ES-I3 (cell line): ENCODE measurements around the gene SMNDC1.

Source experiments
- H3K36me3 ChIP-seq: 2 replicates; pipeline ENCODE4 v1.6.1; 2013; ENCODE audit warnings: mild to moderate bottlenecking, low read length, control low read depth, moderate library complexity; ENCODE audit not compliant: insufficient read depth
- H3K4me1 ChIP-seq: 2 replicates; pipeline ENCODE4 v1.6.1; 2013; ENCODE audit warnings: mild to moderate bottlenecking, control low read depth, low read length; ENCODE audit not compliant: insufficient read depth
- H3K9ac ChIP-seq: 2 replicates; pipeline ENCODE4 v1.6.1; 2013; ENCODE audit warnings: low read depth, mild to moderate bottlenecking, low read length, moderate library complexity
- H3K9me3 ChIP-seq: 2 replicates; pipeline ENCODE4 v1.6.1; 2013; ENCODE audit warnings: mild to moderate bottlenecking, low read length, moderate library complexity; ENCODE audit not compliant: control insufficient read depth, insufficient read depth

The SMNDC1 gene

GRCh38 chr10:110317866-110318850 is 13.4 kb upstream of the SMNDC1 start:
- Histone ChIP-seq H3K4me1 (0 out of 2 replicates have a peak, but pooled peaks cover 7% of the 10 kb centered on the region), H3K36me3 (no peaks in the 10 kb centered on the region), H3K9me3 (peaks cover 5% of the 10 kb centered on the region; the same call in 1 of the 2 replicates), H3K9ac (no peak overlapping the region)

GRCh38 chr10:110313674-110314073 is 9.0 kb upstream of the SMNDC1 start:
- Histone ChIP-seq H3K4me1 (peaks cover 17% of the 10 kb centered on the region), H3K9ac (no peak overlapping the region), H3K36me3 (no peaks in the 10 kb centered on the region), H3K9me3 (no peaks in the 10 kb centered on the region)

- Histone ChIP-seq H3K9ac (no peak overlapping the region), H3K9me3 (no peaks in the 10 kb centered on the region), H3K4me1 (peaks cover 13% of the 10 kb centered on the region), H3K36me3 (no peaks in the 10 kb centered on the region)
Observed at GRCh38 chr10:110312206-110312605, 7.5 kb upstream of the SMNDC1 start.

- Histone ChIP-seq H3K36me3 (no peaks in the 10 kb centered on the region), H3K9me3 (no peaks in the 10 kb centered on the region), H3K4me1 (peaks cover 13% of the 10 kb centered on the region), H3K9ac (no peak overlapping the region)
Observed at GRCh38 chr10:110311357-110311949, 6.7 kb upstream of the SMNDC1 start.

- Histone ChIP-seq H3K9me3 (no peaks in the 10 kb centered on the region), H3K9ac (no peak overlapping the region), H3K4me1 (peaks cover 13% of the 10 kb centered on the region), H3K36me3 (no peaks in the 10 kb centered on the region)
Observed at GRCh38 chr10:110310741-110311140, 6.0 kb upstream of the SMNDC1 start.

- H3K9ac ChIP-seq, result no peak overlapping the region
- peaks cover 19% of the 10 kb centered on the region for H3K4me1 ChIP-seq
- peaks cover under 1% of the 10 kb centered on the region for H3K36me3 ChIP-seq
- no peaks in the 10 kb centered on the region for H3K9me3 ChIP-seq
Observed at GRCh38 chr10:110307805-110308204, 3.1 kb upstream of the SMNDC1 start.

GRCh38 chr10:110306452-110306768 is 1.7 kb upstream of the SMNDC1 start:
- H3K4me1 ChIP-seq, result peaks cover 15% of the 10 kb centered on the region
- peaks cover 15% of the 10 kb centered on the region for H3K36me3 ChIP-seq
- 0 out of 2 replicates have a peak overlapping the region, but pooled peaks have one; percentile 88 for H3K9ac ChIP-seq
- H3K9me3 ChIP-seq, result no peaks in the 10 kb centered on the region

GRCh38 chr10:110305767-110306451 is 1.2 kb upstream of the SMNDC1 start:
- H3K4me1 ChIP-seq, result peaks cover 11% of the 10 kb centered on the region
- no peaks in the 10 kb centered on the region for H3K9me3 ChIP-seq
- peak overlapping the region; percentile 88; the same call in 1 of the 2 replicates for H3K9ac ChIP-seq
- peaks cover 18% of the 10 kb centered on the region for H3K36me3 ChIP-seq

GRCh38 chr10:110304394-110304779 is 333 bp downstream of the SMNDC1 start:
- Histone ChIP-seq H3K9me3 (no peaks in the 10 kb centered on the region), H3K36me3 (peaks cover 25% of the 10 kb centered on the region), H3K4me1 (peaks cover 6% of the 10 kb centered on the region; the same call in 1 of the 2 replicates), H3K9ac (peak overlapping the region; percentile 88)

- H3K4me1 ChIP-seq, result peaks cover 6% of the 10 kb centered on the region; the same call in 1 of the 2 replicates
- no peaks in the 10 kb centered on the region for H3K9me3 ChIP-seq
- peak overlapping the region; percentile 88 for H3K9ac ChIP-seq
- H3K36me3 ChIP-seq, result peaks cover 25% of the 10 kb centered on the region
Observed at GRCh38 chr10:110303681-110304080, 1.0 kb downstream of the SMNDC1 start.

- peaks cover 6% of the 10 kb centered on the region for H3K4me1 ChIP-seq
- peaks cover 45% of the 10 kb centered on the region for H3K36me3 ChIP-seq
- no peaks in the 10 kb centered on the region for H3K9me3 ChIP-seq
- no peak overlapping the region for H3K9ac ChIP-seq
Observed at GRCh38 chr10:110300486-110300986, 4.2 kb downstream of the SMNDC1 start.

- Histone ChIP-seq H3K9ac (no peak overlapping the region), H3K36me3 (peaks cover 47% of the 10 kb centered on the region), H3K9me3 (no peaks in the 10 kb centered on the region), H3K4me1 (no peaks in the 10 kb centered on the region; the same call in 1 of the 2 replicates)
Observed at GRCh38 chr10:110296966-110297365, 7.8 kb downstream of the SMNDC1 start.

- Histone ChIP-seq H3K9me3 (no peaks in the 10 kb centered on the region), H3K36me3 (peaks cover 6% of the 10 kb centered on the region; the same call in 1 of the 2 replicates)
Observed at GRCh38 chr10:110286841-110287240, 17.9 kb downstream of the SMNDC1 start.

GRCh38 chr10:110285501-110285900 is 19.2 kb downstream of the SMNDC1 start:
- H3K36me3 ChIP-seq, result 0 out of 2 replicates have a peak, but pooled peaks cover 3% of the 10 kb centered on the region
- no peak overlapping the region for H3K9ac ChIP-seq
- peaks cover 8% of the 10 kb centered on the region for H3K4me1 ChIP-seq
- no peaks in the 10 kb centered on the region for H3K9me3 ChIP-seq

More at GRCh38 chr10:110286841-110287240, 17.9 kb downstream of the SMNDC1 start:
- no peak overlapping the region for H3K9ac ChIP-seq
- H3K4me1 ChIP-seq, result peaks cover 8% of the 10 kb centered on the region
